ENCODE data around the gene NACAD.

NACAD gene

DNA sequence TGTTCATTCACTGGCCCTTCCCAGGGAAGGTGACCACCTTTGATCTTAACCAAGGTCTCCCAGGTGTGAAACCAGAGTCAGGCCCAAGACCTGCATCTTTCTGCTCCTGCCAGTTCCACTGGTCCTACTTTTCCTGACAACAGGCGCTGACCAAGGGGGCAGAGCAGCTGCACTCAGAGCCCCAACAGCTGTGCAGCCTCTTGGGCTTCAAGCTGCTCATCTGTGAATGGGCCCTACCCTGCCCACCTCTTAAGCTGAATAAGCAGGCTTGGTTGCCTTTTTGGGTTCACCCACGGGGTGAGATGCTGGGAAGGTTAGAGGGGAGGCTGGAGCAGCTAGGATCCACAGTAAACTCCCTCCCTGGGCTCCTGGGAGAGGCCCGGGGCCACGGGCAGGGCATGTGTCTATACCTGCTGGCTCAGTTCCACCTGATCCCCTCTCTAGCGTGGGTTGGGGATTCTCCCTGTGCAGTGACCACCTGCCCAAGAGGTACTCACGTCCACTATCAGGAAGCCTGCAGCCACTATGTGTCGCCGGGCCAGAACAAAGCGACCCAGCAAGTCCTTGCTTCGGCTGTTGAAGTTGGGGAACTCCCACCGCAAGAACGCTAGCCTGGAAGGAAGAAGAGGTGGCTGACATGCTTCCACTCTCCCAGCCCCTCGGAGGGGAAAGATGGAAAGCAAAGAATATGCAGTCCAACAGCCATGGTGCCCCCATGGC is 12.2 kb upstream of the NACAD start:
- TF ChIP-seq, protein P1, sequence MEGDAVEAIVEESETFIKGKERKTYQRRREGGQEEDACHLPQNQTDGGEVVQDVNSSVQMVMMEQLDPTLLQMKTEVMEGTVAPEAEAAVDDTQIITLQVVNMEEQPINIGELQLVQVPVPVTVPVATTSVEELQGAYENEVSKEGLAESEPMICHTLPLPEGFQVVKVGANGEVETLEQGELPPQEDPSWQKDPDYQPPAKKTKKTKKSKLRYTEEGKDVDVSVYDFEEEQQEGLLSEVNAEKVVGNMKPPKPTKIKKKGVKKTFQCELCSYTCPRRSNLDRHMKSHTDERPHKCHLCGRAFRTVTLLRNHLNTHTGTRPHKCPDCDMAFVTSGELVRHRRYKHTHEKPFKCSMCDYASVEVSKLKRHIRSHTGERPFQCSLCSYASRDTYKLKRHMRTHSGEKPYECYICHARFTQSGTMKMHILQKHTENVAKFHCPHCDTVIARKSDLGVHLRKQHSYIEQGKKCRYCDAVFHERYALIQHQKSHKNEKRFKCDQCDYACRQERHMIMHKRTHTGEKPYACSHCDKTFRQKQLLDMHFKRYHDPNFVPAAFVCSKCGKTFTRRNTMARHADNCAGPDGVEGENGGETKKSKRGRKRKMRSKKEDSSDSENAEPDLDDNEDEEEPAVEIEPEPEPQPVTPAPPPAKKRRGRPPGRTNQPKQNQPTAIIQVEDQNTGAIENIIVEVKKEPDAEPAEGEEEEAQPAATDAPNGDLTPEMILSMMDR (IDR thresholded peaks at IDR 0.05; ENCODE audit: low read length, missing control alignments), result no peak
- no peak for DNase-seq (ENCODE audit: low read depth)
- no peak overlapping the region for H3K4me3 ChIP-seq (replicated peaks; ENCODE audit: low read depth, low read length)

DNA sequence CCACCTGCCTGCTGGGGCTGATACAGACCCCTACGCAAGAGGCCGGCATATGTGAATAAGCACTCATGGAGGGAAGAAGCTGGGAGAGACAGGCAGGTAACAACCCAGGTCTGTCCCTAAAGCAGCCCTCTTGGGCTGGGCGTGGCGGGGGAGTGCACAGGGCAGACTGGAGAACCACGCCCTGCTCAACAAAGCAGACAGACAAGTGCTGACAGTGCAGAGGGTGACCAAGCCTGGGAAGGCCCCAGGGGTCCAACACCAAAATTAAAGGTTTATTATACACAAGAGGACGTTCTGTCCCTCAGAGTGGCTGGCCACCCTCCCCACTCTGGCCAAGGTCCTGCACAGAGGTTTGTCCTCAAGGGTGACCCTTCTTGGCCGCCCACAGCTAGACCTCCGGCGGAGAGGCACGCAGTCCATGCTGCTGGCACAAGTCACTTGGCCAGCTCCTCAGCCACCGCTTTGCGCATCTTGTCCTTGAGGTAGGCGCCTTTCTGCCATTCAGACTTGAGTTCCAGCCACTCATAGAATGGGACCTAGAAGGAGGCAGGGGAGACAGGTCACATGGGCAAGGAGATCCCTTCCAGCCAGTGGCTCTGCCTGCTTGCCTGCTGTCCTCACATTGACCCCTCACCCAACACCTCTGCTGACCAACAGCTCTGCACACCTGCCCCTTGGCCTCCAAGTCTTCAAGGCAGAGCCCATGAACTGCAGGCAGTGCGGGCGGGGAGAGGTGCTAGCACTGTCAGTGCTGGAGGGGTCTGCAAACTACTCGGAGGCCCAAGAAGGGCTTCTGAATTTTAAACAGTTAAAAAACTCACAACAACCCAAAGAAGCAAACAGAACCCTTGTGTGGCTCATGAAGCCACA is 11.4 kb upstream of the NACAD start:
- H3K4me3 ChIP-seq (replicated peaks; ENCODE audit: low read depth, low read length), result no peak overlapping the region
- TF ChIP-seq, protein P1 (IDR thresholded peaks at IDR 0.05; ENCODE audit: low read length, missing control alignments), result no peak
- no peak for DNase-seq (ENCODE audit: low read depth)

DNA sequence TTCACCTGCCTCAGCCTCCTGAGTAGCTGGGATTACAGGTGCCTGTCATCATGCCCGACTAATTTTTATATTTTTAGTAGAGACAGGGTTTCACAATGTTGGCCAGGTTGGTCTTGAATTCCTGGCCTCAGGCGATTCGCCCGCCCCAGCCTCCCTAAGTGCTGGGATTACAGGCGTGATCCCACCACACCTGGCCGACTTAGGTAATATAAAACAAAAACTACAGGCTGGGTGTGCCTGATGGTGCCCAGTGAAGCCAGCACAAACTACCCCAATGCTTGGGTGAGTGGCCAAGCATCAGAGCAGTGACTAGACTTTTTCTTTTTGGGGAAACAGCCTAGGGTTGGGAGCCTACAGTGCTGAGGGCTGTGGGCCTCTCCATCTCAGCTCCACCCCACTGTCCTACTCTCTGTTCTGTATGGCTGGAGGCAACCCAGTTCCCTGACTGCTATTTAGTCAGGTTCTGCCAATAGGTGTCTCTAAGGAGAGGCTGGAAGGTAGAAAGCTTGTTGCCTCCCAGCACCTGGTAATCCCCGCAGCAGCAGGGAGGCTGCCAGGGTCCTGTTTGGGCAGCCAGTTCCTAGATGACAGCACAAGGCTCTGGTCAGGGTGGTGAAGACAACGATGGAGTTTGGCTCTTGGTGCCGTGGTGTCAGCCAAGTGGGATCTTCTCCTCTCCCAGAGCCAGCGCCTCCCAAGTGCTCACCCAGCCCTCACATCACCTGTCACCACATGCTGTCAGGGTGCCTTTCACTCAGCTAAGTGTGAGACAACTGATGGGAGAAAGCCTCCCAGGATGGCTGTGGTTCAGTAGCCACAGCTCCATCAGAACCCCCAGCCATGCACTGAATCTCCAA is 10.4 kb upstream of the NACAD start:
- H3K4me3 ChIP-seq (replicated peaks; ENCODE audit: low read depth, low read length), result no peak overlapping the region
- no peak for DNase-seq (ENCODE audit: low read depth)
- TF ChIP-seq, protein P1 (IDR thresholded peaks at IDR 0.05; ENCODE audit: low read length, missing control alignments), result no peak

DNA sequence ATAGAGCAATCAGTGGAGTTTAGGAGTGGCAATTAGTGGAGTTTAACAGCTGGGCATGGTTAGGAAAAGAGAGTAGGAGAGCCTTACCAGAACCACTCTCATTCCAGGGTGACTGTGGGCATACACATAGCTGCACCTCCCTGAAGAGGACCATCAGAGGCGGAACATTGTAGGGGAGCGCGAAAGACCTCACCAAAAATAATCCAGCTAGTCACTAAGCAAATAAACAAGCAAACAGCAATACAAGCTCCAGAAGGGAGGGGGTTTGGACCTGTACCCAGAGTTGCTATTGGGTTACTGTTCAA is 4.1 kb upstream of the NACAD start:
- H3K4me3 ChIP-seq (replicated peaks; ENCODE audit: low read depth, low read length), result no peak overlapping the region
- DNase-seq (ENCODE audit: low read depth), result no peak
- TF ChIP-seq, protein P1 (IDR thresholded peaks at IDR 0.05; ENCODE audit: low read length, missing control alignments), result no peak

DNA sequence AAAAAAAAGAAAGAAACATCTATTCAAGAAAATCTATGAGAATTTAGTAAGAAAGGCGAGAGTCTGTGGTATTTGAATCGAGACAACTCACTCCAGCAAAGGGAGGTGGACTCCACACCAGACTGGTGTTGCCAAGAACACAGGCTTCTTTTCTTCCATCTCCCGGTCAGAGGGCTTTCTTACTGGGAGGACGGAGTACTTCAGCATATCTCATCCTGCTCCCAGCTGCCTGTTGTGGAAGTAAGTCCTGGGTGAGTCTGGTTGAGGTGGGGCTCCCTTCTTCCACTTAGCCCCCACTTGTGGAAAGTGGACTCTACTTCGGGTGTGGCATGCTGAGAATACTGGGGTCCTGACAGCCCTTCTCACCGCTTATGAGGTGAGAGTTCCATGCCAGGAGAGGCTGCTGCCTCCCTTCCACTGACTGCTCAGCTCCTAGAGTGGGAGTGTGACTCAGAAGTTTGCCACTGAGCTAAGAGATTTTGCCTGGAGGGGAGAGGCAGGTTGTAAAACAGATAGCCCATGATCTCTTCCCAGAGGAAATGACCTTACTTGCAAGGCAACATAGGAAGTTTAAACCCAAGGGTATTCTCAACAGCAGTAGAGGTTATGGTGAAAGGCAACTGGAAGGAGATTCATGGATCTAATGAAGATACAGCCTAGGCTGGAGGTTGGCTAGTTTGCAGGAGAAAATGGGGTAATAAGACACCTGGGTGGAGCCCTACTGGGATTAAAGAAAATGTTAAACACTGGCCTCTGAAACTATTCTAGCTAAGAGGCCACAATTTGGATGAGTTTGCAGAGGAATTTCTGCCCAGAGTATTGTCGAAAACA is 3.5 kb upstream of the NACAD start:
- no peak overlapping the region for H3K4me3 ChIP-seq (replicated peaks; ENCODE audit: low read depth, low read length)
- TF ChIP-seq, protein P1 (IDR thresholded peaks at IDR 0.05; ENCODE audit: low read length, missing control alignments), result no peak
- no peak for DNase-seq (ENCODE audit: low read depth)

DNA sequence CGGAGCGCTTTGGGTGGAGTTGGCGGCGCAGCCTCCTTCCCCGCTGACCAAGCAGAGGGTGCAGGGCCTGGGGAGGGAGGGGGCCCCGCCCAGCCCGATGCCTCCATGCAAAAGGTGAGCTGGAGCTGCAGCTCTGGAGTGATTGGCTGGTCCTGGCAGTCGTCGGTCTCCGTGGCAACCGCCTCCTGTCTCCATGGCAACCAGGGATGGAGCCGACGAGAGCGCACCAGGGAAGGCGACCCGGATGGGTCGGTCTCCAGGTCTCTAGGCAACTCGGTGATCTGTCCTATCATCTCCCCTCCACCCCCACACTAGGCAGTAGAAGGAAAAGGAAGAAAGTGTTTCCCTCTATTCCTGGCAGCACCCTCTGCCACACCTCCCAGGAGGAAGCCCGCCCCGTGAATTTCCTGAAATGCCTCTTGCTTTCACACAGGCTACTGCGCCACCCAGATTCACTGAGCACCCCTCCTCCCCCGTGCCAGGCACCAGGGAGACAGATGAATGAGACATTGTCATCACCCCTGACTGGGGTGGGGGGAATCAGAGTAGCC is 647 bp upstream of the NACAD start:
- peak; percentile 43 for DNase-seq (ENCODE audit: low read depth)
- TF ChIP-seq, protein P1 (IDR thresholded peaks at IDR 0.05; ENCODE audit: low read length, missing control alignments), result no peak
- H3K4me3 ChIP-seq (replicated peaks; ENCODE audit: low read depth, low read length), result peak overlapping the region; percentile 57

Data from fibroblast of pulmonary artery (primary cell).